Activated T-helper 1 cell treated with Interleukin-2 at 50 U/mL for 16 hours (primary cell): ENCODE data around the gene PRR36.
"Not testable (repeated sequence)": the region's sequence is repeated elsewhere in the genome, so short reads cannot be mapped to it uniquely, and the experiment has no call there.

ENCODE experiments used
- DNase-seq: peaks from one replicate; pipeline ENCODE4 v3.0.0-alpha.2; 2020; ENCODE audit warnings: low read depth

The PRR36 gene

GRCh38 chr19:7874076-7874896, at the start of gene PRR36:
PRR36 (minus strand) TSS chr19:7874390; CDS start chr19:7873689, 701 bp downstream.
- no peak for DNase-seq

DNA sequence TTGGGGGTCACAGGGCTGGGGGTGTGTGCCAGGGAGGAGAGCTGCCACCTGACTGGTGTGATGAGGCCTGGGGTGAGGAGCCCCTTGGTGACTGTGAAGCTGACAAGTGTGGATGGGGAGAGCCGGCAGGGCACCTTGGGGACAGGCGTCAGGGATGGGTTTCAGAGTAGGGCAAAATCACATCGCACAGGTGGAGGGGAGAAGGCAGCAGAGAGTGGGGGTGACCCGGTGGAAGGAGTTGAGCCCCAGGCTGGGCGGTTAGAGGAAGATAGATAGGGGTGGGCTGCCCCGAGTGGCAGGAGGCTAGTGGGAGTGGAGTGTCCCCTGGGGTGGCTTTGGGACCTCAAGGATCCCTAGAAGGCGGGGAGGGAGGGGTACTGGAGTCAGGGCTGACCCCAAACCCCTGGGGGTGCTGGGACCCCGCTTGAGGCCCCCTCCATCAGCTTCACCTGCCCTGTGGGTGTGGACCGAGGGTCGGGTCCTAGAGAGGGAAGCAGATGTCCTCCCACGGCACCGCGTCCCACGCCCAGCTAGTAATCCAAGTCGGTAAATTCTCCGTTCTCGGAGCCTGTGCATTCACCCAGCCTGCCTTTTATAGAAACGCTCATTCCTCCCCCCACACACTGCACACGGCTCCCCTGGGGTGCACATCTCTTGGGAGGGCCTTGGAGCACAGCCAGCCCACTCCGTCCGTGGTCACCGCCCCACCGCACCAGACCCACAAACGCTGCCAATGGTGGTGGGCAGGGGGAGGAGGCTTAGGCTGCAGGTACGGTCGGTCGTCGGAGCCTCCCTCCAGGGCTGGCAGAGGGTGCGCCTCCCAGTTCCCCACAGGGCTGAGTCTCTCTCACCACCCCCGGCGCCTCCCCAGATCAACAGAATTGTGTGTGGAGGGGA, 49.4 kb upstream of the PRR36 start:
- DNase-seq = no peak

DNA sequence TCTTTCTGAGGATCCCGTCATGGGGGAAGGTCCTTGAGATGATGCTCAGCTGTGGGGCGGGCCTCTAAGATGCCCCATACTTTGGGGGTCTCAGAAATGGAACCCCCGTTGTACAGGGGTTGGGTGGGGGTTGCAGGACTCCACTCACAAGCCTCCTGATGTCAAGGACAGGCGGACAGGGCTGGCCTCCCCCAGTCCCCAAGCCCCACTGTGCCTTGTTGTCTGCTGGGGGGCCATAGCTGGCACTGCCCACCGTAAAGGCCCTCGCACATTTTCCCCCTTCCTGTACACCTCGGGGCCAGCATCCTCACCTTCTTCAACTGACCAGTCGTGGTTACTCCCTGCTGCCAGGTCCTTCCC, 48.6 kb upstream of the PRR36 start:
- no peak for DNase-seq

GRCh38 chr19:7921967-7922835, 48.0 kb upstream of the PRR36 start:
- no peak for DNase-seq

GRCh38 chr19:7921302-7921966, 47.2 kb upstream of the PRR36 start:
- DNase-seq = no peak

DNA sequence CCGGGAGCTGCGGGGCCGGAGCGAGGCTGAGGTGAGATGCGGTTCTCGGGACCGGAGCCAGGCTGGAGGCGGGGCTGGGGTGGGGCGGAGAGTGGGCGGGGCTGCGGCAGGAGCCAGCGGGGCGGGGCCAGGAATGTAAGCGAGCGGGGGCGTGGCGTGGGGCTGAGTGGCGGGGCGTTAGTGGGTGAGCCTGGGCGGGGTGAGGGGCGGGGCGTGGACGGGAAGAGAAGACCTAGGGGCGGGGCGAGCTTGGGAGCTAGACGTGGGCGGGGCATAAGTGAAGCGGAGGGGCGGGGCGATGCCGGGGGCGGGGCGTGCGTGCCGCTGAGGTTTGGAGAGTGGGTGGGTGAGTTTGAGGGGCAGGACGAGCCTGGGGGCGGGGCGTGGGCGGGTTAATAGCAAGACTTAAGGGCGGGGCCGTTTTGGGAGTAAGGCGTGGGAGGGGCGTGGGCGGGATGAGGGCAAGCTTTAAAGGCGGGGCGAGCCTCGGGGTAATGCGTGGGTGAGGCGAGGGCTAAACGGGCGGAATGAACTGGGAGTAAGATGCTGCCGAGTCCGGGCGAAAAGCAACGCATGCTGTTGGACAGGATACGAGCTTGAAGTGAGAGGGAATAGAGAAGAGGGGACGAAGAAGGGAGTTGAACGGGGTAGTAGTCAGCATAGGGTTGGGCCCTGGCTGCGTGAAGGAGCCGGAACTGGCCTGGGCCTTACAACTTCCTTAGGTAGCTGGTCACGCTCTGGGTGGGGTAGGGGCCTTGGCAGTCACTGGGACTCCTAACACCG, 46.5 kb upstream of the PRR36 start:
- peak; percentile 99 for DNase-seq

DNA sequence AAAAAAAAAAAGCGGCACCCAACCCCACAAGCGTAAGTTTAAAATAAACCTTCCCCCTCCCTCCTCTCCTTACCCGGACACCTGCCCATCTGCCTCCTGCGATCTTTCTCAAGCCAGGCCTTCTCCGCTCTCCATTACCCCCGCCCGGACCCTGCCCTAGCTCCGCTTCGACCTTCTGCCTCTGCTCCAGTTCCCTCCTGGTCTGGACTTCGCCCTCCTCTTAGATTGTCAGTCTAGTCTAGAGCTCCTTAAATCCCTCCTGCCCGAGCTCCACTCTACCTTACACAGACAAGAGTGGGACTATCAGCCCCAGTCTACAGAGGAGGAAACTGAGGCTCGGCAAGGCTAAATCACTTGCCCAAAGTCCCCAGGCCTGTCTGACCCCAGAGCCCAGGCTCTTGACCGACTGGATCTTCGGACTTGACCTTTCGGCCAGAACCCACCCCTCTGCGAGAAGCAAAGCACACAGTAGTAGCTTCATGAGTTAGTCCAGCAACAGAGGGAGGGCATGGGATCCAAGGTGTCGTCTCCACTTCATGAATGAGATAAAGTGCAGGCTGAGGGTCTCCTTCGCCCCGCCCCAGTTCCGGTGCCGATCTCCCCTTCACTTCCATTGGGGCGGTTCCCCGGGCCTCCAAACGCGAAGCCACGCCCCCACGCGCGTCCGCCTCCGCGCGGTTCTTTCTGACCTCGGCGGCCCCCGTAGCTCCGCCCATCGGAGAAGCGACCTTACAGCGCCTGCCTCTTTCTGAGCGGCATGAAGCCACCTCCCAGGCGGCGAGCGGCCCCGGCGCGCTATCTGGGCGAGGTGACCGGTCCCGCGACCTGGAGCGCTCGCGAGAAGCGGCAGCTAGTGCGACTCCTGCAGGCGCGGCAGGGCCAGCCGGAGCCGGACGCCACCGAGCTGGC, 45.7 kb upstream of the PRR36 start, which contains the start of gene SNAPC2:
TSS of gene SNAPC2 (plus strand) at position 729 of the 909 bp plus-strand sequence. CDS start at position 758, 29 bp downstream.
- DNase-seq = peak; percentile 91

GRCh38 chr19:7918615-7919421, 44.6 kb upstream of the PRR36 start:
- no peak for DNase-seq

- DNase-seq = not testable (repeated sequence)
Observed at GRCh38 chr19:7918062-7918614, 43.9 kb upstream of the PRR36 start.

DNA sequence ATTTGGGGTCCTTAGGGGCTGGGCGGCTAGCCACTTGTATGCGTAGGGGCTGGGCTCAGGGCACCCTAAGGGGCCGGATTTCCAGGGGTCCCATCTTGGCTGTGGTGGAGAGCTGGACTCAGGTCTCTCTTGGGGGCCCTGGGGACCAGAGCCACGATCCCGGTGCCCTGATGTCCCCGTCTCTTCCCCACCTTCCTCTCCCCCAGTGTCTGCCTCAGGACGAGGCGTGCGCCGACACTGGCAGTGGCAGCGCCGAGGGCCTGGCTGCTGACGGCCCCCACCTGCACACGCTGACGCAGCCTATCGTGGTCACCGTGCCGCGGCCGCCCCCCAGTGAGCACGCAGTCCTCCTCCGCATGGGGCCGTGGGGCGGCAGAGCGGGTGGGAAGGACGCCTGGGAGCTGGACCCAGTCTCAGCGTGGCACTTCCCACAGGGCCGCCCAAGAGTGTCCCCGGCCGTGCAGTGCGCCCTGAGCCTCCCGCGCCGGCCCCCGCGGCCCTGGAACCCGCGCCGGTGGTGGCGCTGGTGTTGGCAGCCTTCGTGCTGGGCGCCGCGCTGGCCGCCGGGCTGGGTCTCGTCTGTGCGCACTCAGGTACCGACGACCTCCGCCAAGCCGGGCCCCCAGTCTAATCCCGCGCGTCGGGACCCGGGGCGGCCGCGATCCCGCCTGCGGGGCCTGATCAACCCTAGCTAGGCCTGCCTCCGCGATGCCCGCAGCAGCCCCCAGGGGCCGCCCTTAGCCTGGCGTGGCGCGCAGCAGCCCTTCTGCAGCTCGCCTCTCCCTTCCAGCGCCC, 43.3 kb upstream of the PRR36 start:
- peak; percentile 39 for DNase-seq

DNA sequence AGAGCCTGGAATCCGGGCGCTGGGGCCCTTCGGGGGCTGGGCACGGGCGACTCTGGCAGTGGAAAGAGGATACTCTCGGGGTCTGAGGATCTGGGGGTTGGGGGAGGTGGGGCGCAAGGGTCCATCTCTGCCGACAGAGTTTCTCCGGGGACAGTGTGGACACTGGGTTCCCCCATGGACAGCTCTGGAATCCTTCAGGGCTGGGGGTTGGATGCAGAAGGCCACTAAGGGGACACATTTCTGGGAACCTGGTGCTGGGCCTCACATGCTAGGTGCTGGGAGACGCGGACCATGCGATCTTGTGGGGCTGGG, 42.7 kb upstream of the PRR36 start:
- no peak for DNase-seq

DNA sequence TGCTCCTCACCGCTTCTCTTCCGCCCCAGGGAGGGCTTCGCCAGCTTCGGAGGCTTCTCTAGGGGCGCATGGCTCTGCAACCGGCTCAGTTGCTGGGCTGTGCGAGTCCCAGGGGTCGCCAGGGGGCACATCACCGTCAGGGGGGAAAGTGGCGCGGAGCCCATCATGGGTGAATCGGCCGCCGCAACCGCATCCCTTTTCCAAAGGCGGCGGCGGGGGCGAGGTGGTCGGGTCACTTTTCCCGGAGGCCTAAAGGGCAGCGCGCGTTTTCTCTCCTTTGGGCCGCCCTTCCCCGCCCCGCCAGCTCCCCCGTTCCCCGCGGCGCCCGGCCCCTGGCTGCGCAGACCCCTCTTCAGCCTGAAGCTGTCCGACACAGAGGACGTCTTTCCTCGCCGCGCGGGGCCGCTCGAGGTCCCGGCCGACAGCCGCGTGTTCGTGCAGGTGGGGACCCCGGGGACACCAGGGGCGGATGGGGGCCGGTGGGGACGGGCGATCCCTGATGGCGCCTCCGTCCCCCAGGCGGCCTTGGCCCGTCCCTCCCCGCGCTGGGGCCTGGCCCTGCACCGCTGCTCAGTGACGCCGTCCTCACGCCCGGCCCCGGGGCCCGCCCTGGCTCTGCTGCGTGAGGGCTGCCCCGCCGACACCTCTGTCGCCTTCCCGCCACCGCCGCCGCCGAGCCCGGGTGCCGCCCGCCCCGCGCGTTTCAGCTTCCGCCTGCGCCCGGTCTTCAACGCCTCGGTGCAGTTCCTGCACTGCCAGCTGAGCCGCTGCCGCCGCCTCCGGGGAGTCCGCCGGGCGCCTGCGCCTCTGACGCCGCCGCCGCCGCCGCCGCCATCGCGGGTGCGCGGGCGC, 42.1 kb upstream of the PRR36 start:
- peak; percentile 40 for DNase-seq

DNA sequence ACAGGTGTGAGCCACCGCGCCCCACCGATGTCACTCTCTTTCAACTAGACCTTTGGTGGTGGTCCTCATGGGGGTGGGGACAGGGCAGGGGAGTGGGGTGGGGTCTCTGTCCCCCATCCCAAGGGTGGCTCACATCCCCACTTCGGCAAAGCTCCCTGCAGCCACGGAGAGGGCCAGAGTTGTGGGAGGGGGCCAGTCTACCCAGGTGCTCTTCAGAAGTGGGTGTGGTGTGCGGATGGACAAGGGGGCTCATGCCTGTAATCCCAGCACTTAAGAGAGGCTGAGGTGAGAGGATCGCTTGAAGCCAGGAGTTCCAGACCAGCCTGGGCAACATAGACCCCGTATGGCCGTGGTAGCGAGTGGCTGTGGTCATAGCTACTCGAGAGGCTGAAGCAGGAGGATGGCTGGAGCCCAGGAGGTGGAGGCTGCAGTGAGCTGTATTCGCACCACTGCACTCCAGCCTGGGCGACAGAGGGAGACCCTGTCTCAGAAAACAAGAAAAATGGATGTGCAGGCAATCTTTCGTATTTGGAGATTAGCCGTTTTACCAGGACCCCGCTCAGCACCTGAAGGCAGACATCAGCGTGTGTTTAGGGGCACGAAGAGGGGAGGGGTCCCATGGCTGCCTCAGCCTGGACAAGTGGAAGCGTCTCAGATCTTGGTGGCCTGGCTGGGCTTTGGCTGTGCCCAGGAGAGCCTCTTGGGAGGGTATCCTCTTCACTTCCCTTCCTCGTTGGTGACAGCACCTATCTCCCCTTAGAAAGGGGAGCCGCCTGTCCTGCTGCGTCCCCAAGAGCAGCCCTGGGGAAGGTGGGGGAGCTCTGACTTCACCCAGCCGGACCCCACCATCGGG, 41.3 kb upstream of the PRR36 start:
- no peak for DNase-seq

GRCh38 chr19:7914598-7915045, 40.4 kb upstream of the PRR36 start, which contains the start of gene TGFBR3L:
TGFBR3L (plus strand) TSS chr19:7914830.
- no peak for DNase-seq

DNA sequence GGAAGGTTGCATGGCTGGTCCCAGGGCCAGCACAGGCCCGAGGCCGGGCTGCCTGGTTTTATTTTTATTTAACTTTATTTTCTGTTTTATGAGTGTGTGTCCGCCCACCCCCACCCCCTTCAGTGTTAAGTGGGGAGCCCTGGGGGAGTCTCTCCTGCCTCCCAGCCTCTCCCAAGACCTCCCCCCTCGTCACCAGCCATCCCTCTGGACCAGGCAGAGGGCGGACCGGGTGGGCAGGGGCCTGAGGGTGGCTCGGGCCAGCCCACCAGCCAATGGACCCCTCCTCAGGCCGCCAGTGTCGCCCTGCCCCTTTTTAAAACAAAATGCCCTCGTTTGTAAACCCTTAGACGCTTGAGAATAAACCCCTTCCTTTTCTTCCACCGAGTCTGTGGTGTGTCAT, 39.9 kb upstream of the PRR36 start:
- no peak for DNase-seq

DNA sequence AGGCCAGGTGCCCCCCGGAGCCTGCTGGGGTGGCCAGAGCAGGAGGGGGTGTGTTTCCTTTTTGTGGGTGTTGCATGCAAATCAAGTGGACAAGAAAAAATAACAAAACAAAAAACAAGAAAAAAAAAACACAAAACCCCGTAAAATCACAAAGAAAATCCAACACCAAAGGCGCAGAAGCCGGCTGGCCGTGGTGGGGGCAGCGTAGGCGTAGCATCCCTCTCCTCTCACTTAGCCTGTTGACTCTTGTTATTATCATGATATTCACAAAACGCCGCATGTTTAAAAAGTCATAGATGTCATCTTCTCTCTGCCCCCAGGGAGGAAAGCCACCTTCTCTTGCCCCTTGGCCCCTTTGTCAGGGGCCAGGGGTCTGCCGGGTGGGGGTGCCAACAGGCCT, 39.5 kb upstream of the PRR36 start:
- no peak for DNase-seq
